Fibroblast of skin of left biceps (primary cell): ENCODE results near the gene MYO1D.

Experiments
- DNase-seq, 2 experiments: peaks; one replicate each; pipeline ENCODE4 v3.0.0-alpha.2; 2013; ENCODE audit warnings: low read depth in 2 of 2

Gene MYO1D

GRCh38 chr17:32569171-32570080 lies 307.5 kb downstream of the MYO1D start:
- DNase-seq: no peak

DNA sequence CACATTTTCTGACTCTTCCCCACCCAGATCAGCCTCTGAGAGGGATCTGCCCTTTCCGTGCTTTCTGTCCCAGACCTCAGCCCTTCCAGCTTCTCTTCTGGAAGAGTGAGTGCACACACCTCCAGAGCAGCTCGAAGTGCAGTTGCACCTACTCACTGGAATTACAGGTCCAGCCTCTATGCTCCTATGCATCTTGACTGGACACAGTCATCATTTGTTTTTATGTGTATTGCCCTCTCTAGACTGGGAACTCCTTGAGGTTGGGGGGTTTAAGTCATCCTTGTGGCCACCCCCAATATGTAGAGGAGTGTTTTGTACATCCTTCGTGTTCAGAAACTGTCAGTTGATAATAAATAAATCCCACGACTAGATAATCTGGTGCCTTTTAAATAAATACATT lies 308.2 kb downstream of the MYO1D start:
- DNase-seq: no peak

GRCh38 chr17:32567511-32567910 lies 309.4 kb downstream of the MYO1D start:
- DNase-seq: no peak

- no peak for DNase-seq
Observed at GRCh38 chr17:32567086-32567485, 309.8 kb downstream of the MYO1D start.

DNA sequence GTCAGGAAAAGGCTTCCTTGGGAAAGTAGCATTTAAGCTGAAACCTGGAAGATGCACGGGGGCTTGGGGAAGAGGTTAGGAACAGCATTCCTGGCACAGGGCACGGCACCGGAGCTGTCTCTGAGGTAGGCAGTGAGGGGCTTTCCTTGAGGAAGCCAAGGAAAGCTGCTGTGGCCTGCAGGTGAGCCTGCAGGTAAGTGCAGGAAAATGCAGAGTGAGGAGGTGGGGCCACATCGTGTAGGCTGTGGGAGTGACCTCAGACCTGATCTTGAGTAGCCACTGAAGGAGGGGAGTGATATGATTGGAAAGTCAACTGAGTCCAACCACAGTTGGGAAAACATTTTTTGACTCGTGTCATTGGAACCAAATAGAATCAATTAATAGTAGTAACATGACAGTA lies 310.6 kb downstream of the MYO1D start:
- no peak for DNase-seq

- DNase-seq: no peak
Observed at GRCh38 chr17:32565401-32565800, 311.5 kb downstream of the MYO1D start.

DNA sequence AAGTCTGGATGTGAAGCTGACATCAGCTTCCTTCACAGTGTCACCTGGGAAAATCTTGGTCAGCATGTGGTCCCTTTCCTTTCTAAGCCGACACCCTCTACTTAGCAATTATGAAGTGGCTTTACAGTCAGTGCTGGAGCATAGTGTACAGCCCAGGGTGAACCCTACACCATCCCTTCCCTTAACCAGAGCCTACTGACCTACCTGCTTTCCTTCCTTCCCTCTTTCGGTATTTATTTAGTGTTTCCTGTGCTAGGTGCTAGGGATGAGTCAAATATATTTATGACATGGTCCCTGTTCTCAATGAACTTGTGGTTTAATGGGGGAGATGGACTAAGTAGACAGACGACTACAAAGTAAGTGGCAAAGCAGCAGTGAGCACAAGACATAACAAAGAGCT lies 312.6 kb downstream of the MYO1D start:
- no peak for DNase-seq

- DNase-seq: no peak
Observed at GRCh38 chr17:32563583-32563982, 313.3 kb downstream of the MYO1D start.

GRCh38 chr17:32558997-32559650 lies 317.8 kb downstream of the MYO1D start:
- DNase-seq: no peak

DNA sequence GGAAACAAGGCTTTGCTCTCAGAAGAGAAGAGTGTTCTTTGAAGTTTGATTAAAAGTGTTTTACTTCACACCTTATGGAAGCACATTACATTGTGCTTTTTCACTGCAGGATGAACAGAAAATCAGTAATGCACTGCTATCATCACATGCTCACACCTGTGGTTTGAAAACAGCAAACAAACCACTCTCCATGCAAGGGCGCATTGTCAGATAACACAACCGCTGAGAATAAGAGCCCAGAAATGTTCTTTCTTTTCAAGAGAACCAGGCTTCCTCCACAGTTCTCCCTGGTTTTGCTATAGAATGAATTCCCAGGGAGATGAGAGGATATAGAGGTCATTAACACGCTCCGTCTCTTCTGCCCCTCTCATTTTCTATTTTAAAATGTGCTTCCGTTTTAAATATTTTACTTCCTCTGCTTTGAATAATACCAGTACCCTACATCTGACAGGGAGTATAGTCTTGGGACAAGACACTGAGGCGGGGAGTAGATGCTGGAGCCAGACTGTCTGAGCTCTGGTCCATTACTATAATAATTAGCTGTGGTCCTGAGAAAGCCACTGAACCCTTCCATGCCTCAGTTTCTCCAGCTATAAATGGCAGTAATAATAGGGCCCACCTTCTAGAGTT lies 318.5 kb downstream of the MYO1D start:
- no peak for DNase-seq

GRCh38 chr17:32555611-32556310 lies 321.2 kb downstream of the MYO1D start:
- DNase-seq: no peak

GRCh38 chr17:32553168-32553567 lies 323.8 kb downstream of the MYO1D start:
- no peak for DNase-seq

GRCh38 chr17:32552280-32552679 lies 324.6 kb downstream of the MYO1D start:
- DNase-seq: no peak

GRCh38 chr17:32551186-32551955 lies 325.6 kb downstream of the MYO1D start:
- peak in 1 of 2 experiments; percentile 15 for DNase-seq

DNA sequence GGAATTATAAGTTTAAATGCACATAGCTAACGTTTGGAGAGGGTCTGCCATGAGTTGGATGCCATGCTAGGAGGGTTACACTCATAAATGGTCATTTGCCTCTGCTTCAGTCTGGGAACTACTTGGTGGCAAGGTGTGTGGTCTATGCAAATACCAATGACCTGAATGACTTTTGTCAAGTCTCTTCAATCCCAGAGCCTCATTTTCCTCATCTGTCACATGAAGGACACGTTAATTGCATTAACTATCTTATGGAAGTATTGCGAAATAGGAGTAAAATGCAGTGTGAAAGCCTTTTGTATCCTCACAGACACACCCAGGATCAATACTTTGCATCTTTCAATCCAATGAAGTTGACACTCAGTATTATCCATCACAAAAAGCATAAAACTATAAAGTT lies 327.4 kb downstream of the MYO1D start:
- DNase-seq: no peak

GRCh38 chr17:32546031-32546444 lies 330.9 kb downstream of the MYO1D start:
- DNase-seq: no peak

GRCh38 chr17:32542186-32542585 lies 334.7 kb downstream of the MYO1D start:
- DNase-seq: no peak

DNA sequence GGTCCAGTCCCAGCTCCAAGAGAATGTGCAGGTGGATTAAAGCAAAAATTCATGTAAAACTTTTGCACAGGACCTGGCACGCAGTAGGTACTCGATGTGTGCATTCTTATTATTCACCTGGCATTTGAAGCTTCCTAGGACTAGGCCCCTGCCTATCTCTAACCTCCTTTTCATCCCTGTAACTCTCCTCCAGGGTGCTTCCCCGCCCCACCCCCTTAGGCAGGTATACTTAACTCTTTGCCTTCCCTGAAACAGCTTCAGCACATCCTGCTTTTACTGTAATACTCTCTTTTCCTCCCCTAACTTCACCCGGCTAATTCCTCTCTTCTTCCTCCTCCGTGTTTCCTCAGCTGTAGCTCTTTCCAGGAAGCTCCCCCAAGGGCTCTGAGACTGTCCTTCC lies 335.3 kb downstream of the MYO1D start:
- no peak for DNase-seq

DNA sequence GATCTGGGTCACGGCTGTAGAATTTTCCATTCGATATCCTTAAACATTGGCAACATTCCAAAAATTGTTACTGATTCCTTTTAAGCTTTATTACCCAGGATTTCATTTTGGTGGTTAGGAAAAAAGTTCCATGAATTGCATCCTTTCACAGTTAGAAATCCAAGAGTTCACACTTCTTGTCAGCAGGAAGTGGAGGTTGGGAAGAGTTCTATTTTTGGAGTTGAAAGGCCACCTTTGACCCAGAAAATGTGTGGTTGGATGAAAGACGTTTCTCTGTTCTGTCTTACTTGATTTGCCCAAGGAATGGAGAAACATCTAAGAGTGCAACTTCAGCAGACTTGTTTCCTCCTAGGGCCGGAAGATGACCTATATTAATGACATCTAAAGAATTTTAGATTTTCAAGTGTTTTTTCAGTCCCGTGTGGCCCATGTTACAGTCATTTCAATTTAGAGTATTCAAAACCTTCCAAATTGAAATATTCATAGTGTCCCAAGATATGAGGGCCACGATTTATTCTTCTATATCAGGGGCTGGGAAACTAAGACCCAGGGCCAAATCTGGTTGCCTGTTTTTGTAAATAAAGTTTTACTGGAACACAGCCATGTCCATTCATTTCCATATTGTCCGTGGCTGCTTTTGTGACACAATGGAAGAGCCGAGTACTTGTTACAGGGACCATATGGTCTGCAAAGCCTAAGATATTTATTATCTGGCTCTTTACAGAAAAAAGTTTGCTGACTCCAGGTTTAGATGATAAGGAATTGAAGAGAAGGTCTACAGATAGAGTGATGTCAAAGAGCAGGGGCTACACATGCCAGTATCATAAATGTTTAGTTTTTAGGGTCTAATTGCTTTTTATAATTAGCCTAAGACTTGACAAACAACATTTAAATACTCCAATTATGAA lies 339.9 kb downstream of the MYO1D start:
- DNase-seq: peak; percentile 41 to 44

DNA sequence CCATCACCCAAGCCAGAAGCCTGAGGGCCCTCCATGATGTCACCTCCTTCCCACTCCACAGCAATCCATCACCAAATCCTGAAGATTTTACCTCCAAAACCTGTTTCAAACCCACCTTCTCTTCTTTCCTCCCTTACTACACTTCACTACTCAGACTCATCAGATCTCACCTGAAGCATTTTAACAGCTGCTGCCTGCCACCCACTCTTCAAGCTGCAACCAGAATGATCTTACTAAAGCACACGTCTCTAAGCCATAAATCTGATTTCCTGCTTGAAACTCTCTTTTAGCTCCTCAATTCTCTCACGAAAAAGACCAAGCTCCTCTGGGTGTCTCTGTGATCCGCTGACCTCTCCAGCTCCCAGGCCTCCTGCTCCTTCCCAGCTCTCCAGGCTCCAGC lies 343.6 kb downstream of the MYO1D start:
- no peak for DNase-seq
